ENCODE results near the gene DMP1. TPM values are rescaled to one million over a fixed set of nuclear protein-coding genes. Genes with fewer than 3 reads are reported as not detected.

Gene DMP1
- total and polyA plus RNA-seq, 2 experiments from 2014 or later = 0.27 TPM; not detected in 1

DNA sequence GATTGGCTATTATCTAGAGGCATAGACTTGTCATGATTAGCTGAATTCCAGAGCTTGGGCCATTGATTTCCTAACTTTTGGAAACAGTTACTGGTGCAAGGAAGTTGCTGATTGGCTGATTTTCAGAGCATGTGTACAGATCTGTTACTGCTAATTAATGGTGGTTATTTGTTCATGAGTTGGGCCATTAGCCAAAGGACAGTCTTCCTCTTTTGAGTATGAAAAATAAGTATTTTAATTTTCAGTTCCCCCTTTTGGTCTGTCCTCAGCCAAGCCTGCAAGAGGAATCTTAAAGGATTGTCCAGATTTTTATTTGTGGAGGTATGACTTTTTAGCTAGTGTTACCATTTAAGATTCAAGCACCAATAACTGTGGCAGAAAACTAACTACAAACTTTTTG lies 48.7 kb upstream of the DMP1 start:
- no peaks in the 10 kb centered on the region for H3K27me3 Mint-ChIP-seq (ENCODE audit: insufficient read depth, low read depth, poor library complexity)
- no peaks in the 10 kb centered on the region for H3K36me3 ChIP-seq (ENCODE audit: insufficient read depth)
- H3K36me3 Mint-ChIP-seq (ENCODE audit: low read depth) = no peaks in the 10 kb centered on the region
- no peaks in the 10 kb centered on the region for H3K9me2 ChIP-seq (ENCODE audit: insufficient read depth)
- no peaks in the 10 kb centered on the region for H3F3A ChIP-seq (replicated peaks; ENCODE audit: low read depth)
- no peak overlapping the region for H2AFZ ChIP-seq
- ATAC-seq = no peak
- no peaks in the 10 kb centered on the region for H4K20me1 ChIP-seq (replicated peaks; ENCODE audit: insufficient read depth)
- no peak for DNase-seq (ENCODE audit: low spot score)
- no peak overlapping the region for H3K4me3 Mint-ChIP-seq
- H3K27ac Mint-ChIP-seq = no peak overlapping the region
- no peaks in the 10 kb centered on the region for H3K27me3 ChIP-seq (ENCODE audit: insufficient read depth)
- no peak overlapping the region for H3K4me2 ChIP-seq
- H3K27ac ChIP-seq (ENCODE audit: low read depth) = no peak overlapping the region
- TF ChIP-seq, protein P1, sequence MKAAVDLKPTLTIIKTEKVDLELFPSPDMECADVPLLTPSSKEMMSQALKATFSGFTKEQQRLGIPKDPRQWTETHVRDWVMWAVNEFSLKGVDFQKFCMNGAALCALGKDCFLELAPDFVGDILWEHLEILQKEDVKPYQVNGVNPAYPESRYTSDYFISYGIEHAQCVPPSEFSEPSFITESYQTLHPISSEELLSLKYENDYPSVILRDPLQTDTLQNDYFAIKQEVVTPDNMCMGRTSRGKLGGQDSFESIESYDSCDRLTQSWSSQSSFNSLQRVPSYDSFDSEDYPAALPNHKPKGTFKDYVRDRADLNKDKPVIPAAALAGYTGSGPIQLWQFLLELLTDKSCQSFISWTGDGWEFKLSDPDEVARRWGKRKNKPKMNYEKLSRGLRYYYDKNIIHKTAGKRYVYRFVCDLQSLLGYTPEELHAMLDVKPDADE (IDR thresholded peaks at IDR 0.05) = no peak
- TF ChIP-seq, protein P2, sequence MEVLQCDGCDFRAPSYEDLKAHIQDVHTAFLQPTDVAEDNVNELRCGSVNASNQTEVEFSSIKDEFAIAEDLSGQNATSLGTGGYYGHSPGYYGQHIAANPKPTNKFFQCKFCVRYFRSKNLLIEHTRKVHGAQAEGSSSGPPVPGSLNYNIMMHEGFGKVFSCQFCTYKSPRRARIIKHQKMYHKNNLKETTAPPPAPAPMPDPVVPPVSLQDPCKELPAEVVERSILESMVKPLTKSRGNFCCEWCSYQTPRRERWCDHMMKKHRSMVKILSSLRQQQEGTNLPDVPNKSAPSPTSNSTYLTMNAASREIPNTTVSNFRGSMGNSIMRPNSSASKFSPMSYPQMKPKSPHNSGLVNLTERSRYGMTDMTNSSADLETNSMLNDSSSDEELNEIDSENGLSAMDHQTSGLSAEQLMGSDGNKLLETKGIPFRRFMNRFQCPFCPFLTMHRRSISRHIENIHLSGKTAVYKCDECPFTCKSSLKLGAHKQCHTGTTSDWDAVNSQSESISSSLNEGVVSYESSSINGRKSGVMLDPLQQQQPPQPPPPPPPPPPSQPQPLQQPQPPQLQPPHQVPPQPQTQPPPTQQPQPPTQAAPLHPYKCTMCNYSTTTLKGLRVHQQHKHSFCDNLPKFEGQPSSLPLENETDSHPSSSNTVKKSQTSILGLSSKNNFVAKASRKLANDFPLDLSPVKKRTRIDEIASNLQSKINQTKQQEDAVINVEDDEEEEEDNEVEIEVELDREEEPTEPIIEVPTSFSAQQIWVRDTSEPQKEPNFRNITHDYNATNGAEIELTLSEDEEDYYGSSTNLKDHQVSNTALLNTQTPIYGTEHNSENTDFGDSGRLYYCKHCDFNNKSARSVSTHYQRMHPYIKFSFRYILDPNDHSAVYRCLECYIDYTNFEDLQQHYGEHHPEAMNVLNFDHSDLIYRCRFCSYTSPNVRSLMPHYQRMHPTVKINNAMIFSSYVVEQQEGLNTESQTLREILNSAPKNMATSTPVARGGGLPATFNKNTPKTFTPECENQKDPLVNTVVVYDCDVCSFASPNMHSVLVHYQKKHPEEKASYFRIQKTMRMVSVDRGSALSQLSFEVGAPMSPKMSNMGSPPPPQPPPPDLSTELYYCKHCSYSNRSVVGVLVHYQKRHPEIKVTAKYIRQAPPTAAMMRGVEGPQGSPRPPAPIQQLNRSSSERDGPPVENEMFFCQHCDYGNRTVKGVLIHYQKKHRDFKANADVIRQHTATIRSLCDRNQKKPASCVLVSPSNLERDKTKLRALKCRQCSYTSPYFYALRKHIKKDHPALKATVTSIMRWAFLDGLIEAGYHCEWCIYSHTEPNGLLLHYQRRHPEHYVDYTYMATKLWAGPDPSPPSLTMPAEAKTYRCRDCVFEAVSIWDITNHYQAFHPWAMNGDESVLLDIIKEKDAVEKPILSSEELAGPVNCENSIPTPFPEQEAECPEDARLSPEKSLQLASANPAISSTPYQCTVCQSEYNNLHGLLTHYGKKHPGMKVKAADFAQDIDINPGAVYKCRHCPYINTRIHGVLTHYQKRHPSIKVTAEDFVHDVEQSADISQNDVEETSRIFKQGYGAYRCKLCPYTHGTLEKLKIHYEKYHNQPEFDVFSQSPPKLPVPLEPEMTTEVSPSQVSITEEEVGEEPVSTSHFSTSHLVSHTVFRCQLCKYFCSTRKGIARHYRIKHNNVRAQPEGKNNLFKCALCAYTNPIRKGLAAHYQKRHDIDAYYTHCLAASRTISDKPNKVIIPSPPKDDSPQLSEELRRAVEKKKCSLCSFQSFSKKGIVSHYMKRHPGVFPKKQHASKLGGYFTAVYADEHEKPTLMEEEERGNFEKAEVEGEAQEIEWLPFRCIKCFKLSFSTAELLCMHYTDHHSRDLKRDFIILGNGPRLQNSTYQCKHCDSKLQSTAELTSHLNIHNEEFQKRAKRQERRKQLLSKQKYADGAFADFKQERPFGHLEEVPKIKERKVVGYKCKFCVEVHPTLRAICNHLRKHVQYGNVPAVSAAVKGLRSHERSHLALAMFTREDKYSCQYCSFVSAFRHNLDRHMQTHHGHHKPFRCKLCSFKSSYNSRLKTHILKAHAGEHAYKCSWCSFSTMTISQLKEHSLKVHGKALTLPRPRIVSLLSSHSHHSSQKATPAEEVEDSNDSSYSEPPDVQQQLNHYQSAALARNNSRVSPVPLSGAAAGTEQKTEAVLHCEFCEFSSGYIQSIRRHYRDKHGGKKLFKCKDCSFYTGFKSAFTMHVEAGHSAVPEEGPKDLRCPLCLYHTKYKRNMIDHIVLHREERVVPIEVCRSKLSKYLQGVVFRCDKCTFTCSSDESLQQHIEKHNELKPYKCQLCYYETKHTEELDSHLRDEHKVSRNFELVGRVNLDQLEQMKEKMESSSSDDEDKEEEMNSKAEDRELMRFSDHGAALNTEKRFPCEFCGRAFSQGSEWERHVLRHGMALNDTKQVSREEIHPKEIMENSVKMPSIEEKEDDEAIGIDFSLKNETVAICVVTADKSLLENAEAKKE (CRISPR knock-in tag; IDR thresholded peaks at IDR 0.05) = no peak
- TF ChIP-seq STAT1 (IDR thresholded peaks at IDR 0.05; ENCODE audit: unreplicated experiment) = no peak
- peaks cover 7% of the 10 kb centered on the region; the same call in 2 of the 3 replicates for H3K4me1 Mint-ChIP-seq
- no peaks in the 10 kb centered on the region for H3K79me2 ChIP-seq (replicated peaks; ENCODE audit: insufficient read depth)
- H3K4me3 ChIP-seq = no peak overlapping the region
- H3K9me3 Mint-ChIP-seq = no peaks in the 10 kb centered on the region
- H3K4me1 ChIP-seq (ENCODE audit: insufficient read depth) = peaks cover 4% of the 10 kb centered on the region; the same call in 1 of the 2 replicates

DNA sequence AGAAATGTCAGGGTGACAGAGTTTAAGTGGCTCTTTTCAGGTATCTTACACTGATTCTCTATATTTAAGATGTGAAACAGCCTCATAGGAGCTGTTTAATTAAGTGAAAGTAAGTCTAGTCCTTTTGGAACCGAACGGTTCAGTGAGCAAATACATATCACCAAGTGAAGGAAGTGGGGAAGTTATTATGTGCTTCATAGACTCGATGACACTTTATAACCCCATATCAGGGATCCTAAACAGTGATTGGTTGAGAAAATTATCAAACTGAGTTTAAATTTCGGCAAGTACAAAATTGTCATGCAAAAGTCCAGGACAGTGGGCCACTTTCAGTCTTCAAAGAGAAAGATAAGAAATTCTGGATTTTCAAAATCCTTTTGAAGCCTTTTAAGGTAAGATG lies 41.9 kb upstream of the DMP1 start, which contains the start of gene DSPP:
DSPP (plus strand) TSS at position 301 of the 400 bp plus-strand sequence. CDS start 2,380 bp downstream, outside the sequence.
- Histone ChIP-seq H2AFZ (no peak within 1 kb of the TSS), H3K4me2 (no peak within 1 kb of the TSS), H3K4me3 (no peak within 1 kb of the TSS), H3K79me2 (replicated peaks; ENCODE audit: insufficient read depth) (no peaks in the 10 kb centered on the region), H4K20me1 (replicated peaks; ENCODE audit: insufficient read depth) (no peaks in the 10 kb centered on the region), H3K27me3 (ENCODE audit: insufficient read depth) (no peaks in the 10 kb centered on the region), H3K36me3 (ENCODE audit: insufficient read depth) (no peaks in the 10 kb centered on the region), H3K9me2 (ENCODE audit: insufficient read depth) (no peaks in the 10 kb centered on the region), H3F3A (replicated peaks; ENCODE audit: low read depth) (no peaks in the 10 kb centered on the region), H3K4me1 (ENCODE audit: insufficient read depth) (no peaks in the 10 kb centered on the region), H3K27ac (ENCODE audit: low read depth) (no peak within 1 kb of the TSS)
- DNase-seq (ENCODE audit: low spot score) (no peak), ATAC-seq (no peak)
- peaks cover 2% of the 10 kb centered on the region for H3K27me3 Mint-ChIP-seq (ENCODE audit: insufficient read depth, low read depth, poor library complexity)
- no peak within 1 kb of the TSS for H3K27ac Mint-ChIP-seq
- no peaks in the 10 kb centered on the region for H3K9me3 Mint-ChIP-seq
- TF ChIP-seq EZH2 (IDR thresholded peaks at IDR 0.05; ENCODE audit: low read depth, unreplicated experiment) (no peak), POLR2AphosphoS5 (IDR thresholded peaks at IDR 0.05; ENCODE audit: low read depth) (no peak), ZNF114 (CRISPR knock-in tag; IDR thresholded peaks at IDR 0.05) (no peak), JUNB (IDR thresholded peaks at IDR 0.05; ENCODE audit: unreplicated experiment) (no peak), NANOG (IDR thresholded peaks at IDR 0.05; ENCODE audit: borderline replicate concordance) (no peak)
- TF ChIP-seq, protein P1 (IDR thresholded peaks at IDR 0.05) = no peak
- H3K4me1 Mint-ChIP-seq = no peaks in the 10 kb centered on the region; the same call in 2 of the 3 replicates
- no peak within 1 kb of the TSS for H3K4me3 Mint-ChIP-seq
- H3K36me3 Mint-ChIP-seq (ENCODE audit: low read depth) = no peaks in the 10 kb centered on the region
